Measurements from ENCODE around the gene GNB1.
"Not testable (repeated sequence)": the region's sequence is repeated elsewhere in the genome, so short reads cannot be mapped to it uniquely, and the experiment has no call there.

The GNB1 gene

GRCh38 chr1:1760715-1761114, 130.2 kb downstream of the GNB1 start:
- no peak for DNase-seq (ENCODE audit: low read depth)

- no peak for DNase-seq (ENCODE audit: low read depth)
Measured at GRCh38 chr1:1760345-1760650, 130.6 kb downstream of the GNB1 start.

GRCh38 chr1:1759456-1760344, 131.2 kb downstream of the GNB1 start:
- no peak for DNase-seq (ENCODE audit: low read depth)

- DNase-seq (ENCODE audit: low read depth): no peak
Measured at GRCh38 chr1:1758692-1759455, 132.0 kb downstream of the GNB1 start.

GRCh38 chr1:1758059-1758621, 132.7 kb downstream of the GNB1 start:
- DNase-seq (ENCODE audit: low read depth): no peak

GRCh38 chr1:1757422-1758058, 133.3 kb downstream of the GNB1 start:
- no peak for DNase-seq (ENCODE audit: low read depth)

GRCh38 chr1:1756661-1757421, 134.0 kb downstream of the GNB1 start:
- DNase-seq (ENCODE audit: low read depth): no peak

GRCh38 chr1:1755852-1756251, 135.0 kb downstream of the GNB1 start:
- DNase-seq (ENCODE audit: low read depth): no peak

- no peak for DNase-seq (ENCODE audit: low read depth)
Measured at GRCh38 chr1:1755426-1755825, 135.5 kb downstream of the GNB1 start.

- DNase-seq (ENCODE audit: low read depth): no peak
Measured at GRCh38 chr1:1754051-1754815, 136.7 kb downstream of the GNB1 start.

- no peak for DNase-seq (ENCODE audit: low read depth)
Measured at GRCh38 chr1:1753607-1754005, 137.3 kb downstream of the GNB1 start.

GRCh38 chr1:1752636-1753606, 138.0 kb downstream of the GNB1 start:
- no peak for DNase-seq (ENCODE audit: low read depth)

GRCh38 chr1:1752190-1752589, 138.7 kb downstream of the GNB1 start:
- DNase-seq (ENCODE audit: low read depth): no peak

GRCh38 chr1:1749941-1750340, 140.9 kb downstream of the GNB1 start:
- DNase-seq (ENCODE audit: low read depth): not testable (repeated sequence)

- DNase-seq (ENCODE audit: low read depth): no peak
Measured at GRCh38 chr1:1748686-1749321, 142.1 kb downstream of the GNB1 start.

GRCh38 chr1:1746566-1746909, 144.3 kb downstream of the GNB1 start:
- not testable (repeated sequence) for DNase-seq (ENCODE audit: low read depth)

GRCh38 chr1:1745651-1746565, 145.0 kb downstream of the GNB1 start:
- DNase-seq (ENCODE audit: low read depth): peak; percentile 63

GRCh38 chr1:1742529-1742928, 148.4 kb downstream of the GNB1 start:
- not testable (repeated sequence) for DNase-seq (ENCODE audit: low read depth)
